ENCODE data around the gene DAZAP1. TPM values are rescaled to one million over a fixed set of nuclear protein-coding genes. Genes with fewer than 3 reads are reported as not detected.

Gene DAZAP1
- total RNA-seq, 5 donors from 2014 or later (not counting 1 experiment from before 2014, with no cell fraction given): 153 to 170 (median 161) TPM

- no peak overlapping the region for H3K4me3 Mint-ChIP-seq
Measured at GRCh38 chr19:1387684-1388636, 19.4 kb upstream of the DAZAP1 start.

DNA sequence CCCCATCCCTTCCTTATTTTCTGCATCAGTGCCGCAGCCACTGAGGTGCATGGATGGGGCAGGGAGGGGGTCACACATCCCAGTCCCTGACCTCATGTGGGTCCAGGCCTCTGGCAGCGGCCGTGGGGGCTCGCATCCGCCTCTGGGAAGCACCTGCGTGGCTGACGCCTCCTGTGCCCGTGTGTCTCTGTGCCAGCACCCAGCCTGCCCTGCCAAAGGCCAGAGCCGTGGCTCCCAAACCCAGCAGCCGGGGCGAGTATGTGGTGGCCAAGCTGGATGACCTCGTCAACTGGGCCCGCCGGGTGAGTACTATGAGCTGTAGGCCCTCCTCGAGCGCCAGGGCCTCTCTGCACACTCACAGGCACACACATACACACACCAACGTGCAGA is 18.8 kb upstream of the DAZAP1 start:
- peaks cover 11 to 20% (median 15%) of the 10 kb centered on the region in 3 donors for H3K4me1 Mint-ChIP-seq
- peaks cover 0 to under 1% of the 10 kb centered on the region in 2 donors for H3K27me3 Mint-ChIP-seq
- H3K27ac ChIP-seq (ENCODE audit: low read length): no peak overlapping the region
- H3K9me3 Mint-ChIP-seq: no peaks in the 10 kb centered on the region
- ChIA-PET POLR2A (no interaction called here), CTCF (interaction anchor here in 1 of 2 donors (0.6 kb wide), 1 partner anchor 1449 kb away, joined by 3 read pairs; no protein-coding TSS in a partner anchor)
- H3K36me3 ChIP-seq (ENCODE audit: control insufficient read depth in 2 of 2, extremely low read depth in 1 of 2, insufficient read depth in 1 of 2, low read length in 1 of 2): peaks cover 5 to 48% of the 10 kb centered on the region in 2 donors
- WGBS (ENCODE audit: insufficient coverage): over 99% methylated on average over 16 of the region's 17 CpGs
- DNase-seq (no peak), ATAC-seq (replicated peaks in 1 of 4) (no peak)
- no peaks in the 10 kb centered on the region for H3K9me3 ChIP-seq
- no peaks in the 10 kb centered on the region for H3K27me3 ChIP-seq (replicated peaks in 1 of 2; ENCODE audit: control insufficient read depth in 2 of 2, extremely low read depth in 1 of 2, insufficient read depth in 2 of 2, low read length in 1 of 2)
- peaks cover 25% of the 10 kb centered on the region for H3K36me3 Mint-ChIP-seq
- peaks cover 8 to 22% of the 10 kb centered on the region in 2 experiments for H3K4me1 ChIP-seq (ENCODE audit: control insufficient read depth in 1 of 2, extremely low read depth in 1 of 2, insufficient read depth in 2 of 2, low read length in 2 of 2)
- no peak overlapping the region for H3K4me3 Mint-ChIP-seq
- H3K4me3 ChIP-seq (ENCODE audit: control insufficient read depth in 1 of 2, extremely low read depth in 1 of 2, low read length in 1 of 2): no peak overlapping the region
- no peak overlapping the region for H3K27ac Mint-ChIP-seq

More at GRCh38 chr19:1387684-1388636, 19.4 kb upstream of the DAZAP1 start:
- no peak overlapping the region for H3K4me3 ChIP-seq (ENCODE audit: control insufficient read depth in 1 of 2, extremely low read depth in 1 of 2, low read length in 1 of 2)
- 94% methylated on average over 27 of the region's 45 CpGs for WGBS (ENCODE audit: insufficient coverage)
- Mint-ChIP-seq H3K9me3 (no peaks in the 10 kb centered on the region), H3K36me3 (peaks cover 25% of the 10 kb centered on the region), H3K27ac (no peak overlapping the region), H3K4me1 (peaks cover 16 to 27% (median 21%) of the 10 kb centered on the region in 3 donors), H3K27me3 (peaks cover 0 to 5% of the 10 kb centered on the region in 2 donors)
- no peaks in the 10 kb centered on the region for H3K27me3 ChIP-seq (replicated peaks in 1 of 2; ENCODE audit: control insufficient read depth in 2 of 2, extremely low read depth in 1 of 2, insufficient read depth in 2 of 2, low read length in 1 of 2)
- ChIA-PET POLR2A (no interaction called here), CTCF (interaction anchor here in 1 of 2 donors (0.6 kb wide), 1 partner anchor 1449 kb away, joined by 3 read pairs; no protein-coding TSS in a partner anchor)
- H3K27ac ChIP-seq (ENCODE audit: low read length): no peak overlapping the region
- peaks cover 8 to 25% of the 10 kb centered on the region in 2 experiments for H3K4me1 ChIP-seq (ENCODE audit: control insufficient read depth in 1 of 2, extremely low read depth in 1 of 2, insufficient read depth in 2 of 2, low read length in 2 of 2)
- no peak for DNase-seq
- H3K9me3 ChIP-seq: no peaks in the 10 kb centered on the region
- peaks cover 5 to 41% of the 10 kb centered on the region in 2 donors for H3K36me3 ChIP-seq (ENCODE audit: control insufficient read depth in 2 of 2, extremely low read depth in 1 of 2, insufficient read depth in 1 of 2, low read length in 1 of 2)
- no peak for ATAC-seq (replicated peaks in 1 of 4)

- peaks cover 26% of the 10 kb centered on the region for H3K36me3 Mint-ChIP-seq
- DNase-seq (no peak), ATAC-seq (replicated peaks in 1 of 4) (no peak)
- Histone ChIP-seq H3K36me3 (ENCODE audit: control insufficient read depth in 2 of 2, extremely low read depth in 1 of 2, insufficient read depth in 1 of 2, low read length in 1 of 2) (peaks cover 5 to 49% of the 10 kb centered on the region in 2 donors), H3K4me1 (ENCODE audit: control insufficient read depth in 1 of 2, extremely low read depth in 1 of 2, insufficient read depth in 2 of 2, low read length in 2 of 2) (peaks cover 8 to 19% of the 10 kb centered on the region in 2 experiments), H3K27ac (ENCODE audit: low read length) (no peak overlapping the region), H3K9me3 (no peaks in the 10 kb centered on the region), H3K27me3 (replicated peaks in 1 of 2; ENCODE audit: control insufficient read depth in 2 of 2, extremely low read depth in 1 of 2, insufficient read depth in 2 of 2, low read length in 1 of 2) (no peaks in the 10 kb centered on the region), H3K4me3 (ENCODE audit: control insufficient read depth in 1 of 2, extremely low read depth in 1 of 2, low read length in 1 of 2) (no peak overlapping the region)
- no peak overlapping the region for H3K4me3 Mint-ChIP-seq
- H3K4me1 Mint-ChIP-seq: peaks cover 11 to 18% (median 12%) of the 10 kb centered on the region in 3 donors
- CTCF ChIA-PET: interaction anchor here in 1 of 2 donors (0.6 kb wide), 1 partner anchor 1448 kb away, joined by 3 read pairs; no protein-coding TSS in a partner anchor
- POLR2A ChIA-PET: no interaction called here
- no peaks in the 10 kb centered on the region for H3K9me3 Mint-ChIP-seq
- H3K27ac Mint-ChIP-seq: no peak overlapping the region
- H3K27me3 Mint-ChIP-seq: no peaks in the 10 kb centered on the region
- 96% methylated on average over 27 of the region's 39 CpGs for WGBS (ENCODE audit: insufficient coverage)
Measured at GRCh38 chr19:1389033-1389940, 18.1 kb upstream of the DAZAP1 start.

DNA sequence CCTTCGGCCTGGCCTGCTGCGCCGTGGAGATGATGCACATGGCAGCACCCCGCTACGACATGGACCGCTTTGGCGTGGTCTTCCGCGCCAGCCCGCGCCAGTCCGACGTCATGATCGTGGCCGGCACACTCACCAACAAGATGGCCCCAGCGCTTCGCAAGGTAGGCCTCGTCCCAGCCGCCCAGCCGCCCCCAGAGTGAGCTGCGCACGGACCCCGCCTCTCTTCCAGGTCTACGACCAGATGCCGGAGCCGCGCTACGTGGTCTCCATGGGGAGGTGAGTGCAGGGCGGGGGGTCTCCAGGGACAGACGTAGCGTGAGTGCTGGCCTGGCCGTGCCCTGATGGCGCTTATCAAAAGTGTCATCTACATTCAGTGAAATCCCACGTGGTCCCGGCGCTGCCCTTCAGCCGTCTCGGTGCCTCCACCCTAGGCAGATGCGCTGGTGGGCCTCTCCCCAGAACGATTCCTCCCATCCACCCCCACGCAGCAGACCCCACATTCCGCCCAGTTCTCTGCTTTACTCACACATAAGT is 16.4 kb upstream of the DAZAP1 start:
- no peaks in the 10 kb centered on the region for H3K9me3 Mint-ChIP-seq
- peaks cover 26% of the 10 kb centered on the region for H3K36me3 Mint-ChIP-seq
- H3K27me3 Mint-ChIP-seq: no peaks in the 10 kb centered on the region
- Histone ChIP-seq H3K4me1 (ENCODE audit: control insufficient read depth in 1 of 2, extremely low read depth in 1 of 2, insufficient read depth in 2 of 2, low read length in 2 of 2) (peaks cover 0 to 9% of the 10 kb centered on the region in 2 experiments), H3K36me3 (ENCODE audit: control insufficient read depth in 2 of 2, extremely low read depth in 1 of 2, insufficient read depth in 1 of 2, low read length in 1 of 2) (peaks cover 5 to 49% of the 10 kb centered on the region in 2 donors), H3K27me3 (replicated peaks in 1 of 2; ENCODE audit: control insufficient read depth in 2 of 2, extremely low read depth in 1 of 2, insufficient read depth in 2 of 2, low read length in 1 of 2) (no peaks in the 10 kb centered on the region), H3K27ac (ENCODE audit: low read length) (no peak overlapping the region), H3K4me3 (ENCODE audit: control insufficient read depth in 1 of 2, extremely low read depth in 1 of 2, low read length in 1 of 2) (no peak overlapping the region), H3K9me3 (no peaks in the 10 kb centered on the region)
- ChIA-PET POLR2A (no interaction called here), CTCF (no interaction called here)
- H3K4me3 Mint-ChIP-seq: no peak overlapping the region
- H3K4me1 Mint-ChIP-seq: peaks cover 4 to 11% (median 5%) of the 10 kb centered on the region in 3 donors
- H3K27ac Mint-ChIP-seq: no peak overlapping the region
- ATAC-seq (replicated peaks in 1 of 4) (no peak), DNase-seq (no peak)
- 96% methylated on average over 29 of the region's 42 CpGs for WGBS (ENCODE audit: insufficient coverage)

- H3K27me3 Mint-ChIP-seq: no peaks in the 10 kb centered on the region
Measured at GRCh38 chr19:1392407-1392806, 15.0 kb upstream of the DAZAP1 start.

More at GRCh38 chr19:1392407-1392806, 15.0 kb upstream of the DAZAP1 start:
- H3K27ac Mint-ChIP-seq: no peak overlapping the region
- H3K4me3 Mint-ChIP-seq: no peak overlapping the region
- H3K36me3 ChIP-seq (ENCODE audit: control insufficient read depth in 2 of 2, extremely low read depth in 1 of 2, insufficient read depth in 1 of 2, low read length in 1 of 2): peaks cover 5 to 46% of the 10 kb centered on the region in 2 donors
- DNase-seq (no peak), ATAC-seq (replicated peaks in 1 of 4) (no peak)
- H3K4me1 ChIP-seq (ENCODE audit: control insufficient read depth in 1 of 2, extremely low read depth in 1 of 2, insufficient read depth in 2 of 2, low read length in 2 of 2): peaks cover 0 to 16% of the 10 kb centered on the region in 2 experiments
- H3K36me3 Mint-ChIP-seq: peaks cover 26% of the 10 kb centered on the region
- H3K4me1 Mint-ChIP-seq: peaks cover 0 to 9% (median 4%) of the 10 kb centered on the region in 3 donors
- ChIA-PET CTCF (no interaction called here), POLR2A (no interaction called here)
- no peaks in the 10 kb centered on the region for H3K9me3 ChIP-seq
- H3K27me3 ChIP-seq (replicated peaks in 1 of 2; ENCODE audit: control insufficient read depth in 2 of 2, extremely low read depth in 1 of 2, insufficient read depth in 2 of 2, low read length in 1 of 2): no peaks in the 10 kb centered on the region
- H3K27ac ChIP-seq (ENCODE audit: low read length): no peak overlapping the region
- 99% methylated on average over 9 of the region's 15 CpGs for WGBS (ENCODE audit: insufficient coverage)
- no peak overlapping the region for H3K4me3 ChIP-seq (ENCODE audit: control insufficient read depth in 1 of 2, extremely low read depth in 1 of 2, low read length in 1 of 2)
- H3K9me3 Mint-ChIP-seq: no peaks in the 10 kb centered on the region

Data from T-cell (primary cell).